Astrocyte of the spinal cord (primary cell): ENCODE data around the gene KRT23.

Source experiments
- DNase-seq: peaks from one replicate; pipeline ENCODE4 v3.0.0; 2011; ENCODE audit warnings: low read depth, low spot score
- H3K4me3 ChIP-seq: 2 replicates; pipeline ENCODE4 v1.5.1; 2011; ENCODE audit warnings: low read depth, mild to moderate bottlenecking, low read length, moderate library complexity
- CTCF ChIP-seq: IDR thresholded peaks from 2 replicates; pipeline ENCODE4 v1.5.1; 2012; ENCODE audit warnings: low read depth, mild to moderate bottlenecking, low read length, inconsistent platforms
- in situ Hi-C: cut with HindIII; loops from 2 replicates; pipeline ENCODE4 v1.10.0; 2017; ENCODE audit warnings: low sequenced_read_pairs

KRT23 gene

DNA sequence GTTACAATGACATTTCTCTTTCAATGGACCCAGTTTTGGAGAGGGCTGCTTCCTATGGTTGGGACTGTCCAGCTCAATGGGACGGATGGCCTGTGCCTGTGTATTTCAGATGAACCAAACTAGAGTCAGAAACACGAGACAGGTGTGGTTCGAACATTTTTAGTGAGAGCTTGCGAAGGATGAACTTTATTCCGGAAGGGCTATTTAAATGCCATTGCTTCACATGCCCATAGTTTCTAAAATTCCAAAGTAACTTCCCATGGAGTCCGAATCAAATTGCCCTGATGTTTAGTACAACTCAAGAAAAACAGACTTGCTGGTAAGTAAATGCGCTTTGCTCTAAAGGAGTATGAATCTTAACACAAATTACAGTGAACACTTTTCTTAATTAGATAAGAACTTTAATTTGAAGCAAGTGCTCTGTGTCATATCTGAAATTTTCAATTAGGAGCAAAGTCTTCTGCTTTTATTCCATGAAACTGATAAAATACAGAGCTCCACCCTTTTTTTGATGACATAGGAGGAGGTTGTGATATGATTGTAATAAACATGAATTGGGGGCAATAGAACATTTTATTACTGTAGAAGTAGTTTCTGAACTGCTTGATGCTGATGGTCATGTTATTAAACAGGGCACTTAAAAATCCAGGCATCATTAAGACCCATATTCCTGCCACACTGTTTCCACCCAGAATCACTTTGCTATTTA lies 53.7 kb downstream of the KRT23 start:
- in situ Hi-C loops, result no loop called here
- no peak for DNase-seq

GRCh38 chr17:40883031-40883430 lies 54.4 kb downstream of the KRT23 start:
- no peak for DNase-seq
- TF ChIP-seq CTCF, result no peak
- in situ Hi-C loops, result no loop called here

More for the DNA sequence above, 53.7 kb downstream of the KRT23 start:
- no peak for TF ChIP-seq CTCF
- no peak overlapping the region for H3K4me3 ChIP-seq

DNA sequence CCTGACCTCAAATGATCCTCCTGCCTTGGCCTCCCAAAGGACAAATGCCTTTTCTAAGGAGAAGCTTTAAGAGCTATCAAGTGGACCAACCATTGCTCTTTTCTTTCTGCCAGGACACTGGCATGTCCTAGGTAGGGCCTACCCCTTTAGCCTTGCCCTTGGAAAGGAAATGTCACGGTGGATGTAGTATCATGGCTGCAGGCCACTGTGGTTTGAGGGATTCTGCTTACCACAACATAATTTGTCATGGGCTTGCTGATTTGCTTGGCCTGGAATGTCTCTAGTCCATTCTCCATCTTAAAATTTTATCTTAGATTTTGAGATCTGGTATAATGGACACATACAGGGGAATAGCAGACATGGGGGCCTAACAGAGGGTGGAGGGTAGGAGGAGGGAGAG lies 58.4 kb downstream of the KRT23 start:
- no peak for DNase-seq
- in situ Hi-C loops, result no loop called here
- no peak overlapping the region for H3K4me3 ChIP-seq
- no peak for TF ChIP-seq CTCF

More at GRCh38 chr17:40883031-40883430, 54.4 kb downstream of the KRT23 start:
- H3K4me3 ChIP-seq, result no peak overlapping the region

DNA sequence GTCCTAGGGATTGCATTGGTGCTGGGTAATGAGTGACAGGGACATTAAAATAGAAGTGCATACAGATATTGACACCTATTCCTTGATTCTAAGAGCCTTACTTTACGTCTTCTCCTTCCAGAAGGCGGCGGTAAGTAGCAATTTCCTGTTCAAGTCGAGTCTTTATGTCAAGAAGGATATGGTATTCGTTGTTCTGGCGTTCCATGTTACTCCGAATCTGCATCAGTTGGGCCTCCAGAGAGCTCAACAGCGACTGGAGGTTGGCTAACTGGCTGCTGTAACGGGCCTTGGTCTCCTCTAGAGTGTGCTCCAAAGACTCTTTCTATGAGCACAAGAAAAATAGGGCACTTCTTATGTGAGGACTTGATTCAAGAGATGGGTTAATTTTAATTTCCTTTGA lies 59.4 kb downstream of the KRT23 start:
- no peak overlapping the region for H3K4me3 ChIP-seq
- no peak for TF ChIP-seq CTCF

GRCh38 chr17:40873801-40874200 lies 63.6 kb downstream of the KRT23 start:
- in situ Hi-C loops, result no loop called here
- DNase-seq, result no peak
- no peak for TF ChIP-seq CTCF
- no peak overlapping the region for H3K4me3 ChIP-seq

More for the DNA sequence above, 59.4 kb downstream of the KRT23 start:
- no peak for DNase-seq
- in situ Hi-C loops, result no loop called here

DNA sequence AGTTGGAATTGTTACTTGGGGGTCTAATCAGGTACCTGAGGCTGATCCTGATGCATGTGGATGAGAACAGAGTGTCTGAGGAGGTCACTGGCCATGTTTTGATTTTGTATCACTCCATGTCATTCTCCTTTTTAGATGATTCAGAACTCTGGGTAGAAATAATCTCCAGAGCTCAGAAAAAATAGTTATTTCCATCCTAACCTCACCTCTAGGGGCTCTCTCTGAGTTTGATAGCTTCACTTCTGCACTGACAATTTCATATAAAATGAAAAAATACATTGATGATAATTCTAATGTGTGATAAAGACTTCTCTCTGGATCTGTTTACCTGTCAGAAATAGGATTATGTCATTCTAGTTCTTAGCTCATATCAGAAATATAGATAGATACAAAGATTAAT lies 64.2 kb downstream of the KRT23 start:
- no peak for TF ChIP-seq CTCF

More for the DNA sequence above, 64.2 kb downstream of the KRT23 start:
- H3K4me3 ChIP-seq, result no peak overlapping the region
- in situ Hi-C loops, result no loop called here
- DNase-seq, result no peak
